GM12878 (cell line): Measurements from ENCODE around the gene MGAT5. TPM values are rescaled to one million over a fixed set of nuclear protein-coding genes. Genes with fewer than 3 reads are reported as not detected.

ENCODE experiments used
- CBFB ChIP-seq: IDR thresholded peaks from 2 replicates; pipeline ENCODE4 v1.6.1; 2016; ENCODE audit warnings: antibody characterized with exemption, low read depth
- CBX3 ChIP-seq: fragments of 200-600 bp; sonication (generic); IDR thresholded peaks from 2 replicates; pipeline ENCODE4 v1.6.1; 2016; ENCODE audit warnings: low read depth, borderline replicate concordance
- DPF2 ChIP-seq: fragments of 450-650 bp; IDR thresholded peaks from 2 replicates; pipeline ENCODE4 v1.6.1; 2017; ENCODE audit warnings: mild to moderate bottlenecking
- EED ChIP-seq: sonication (generic); IDR thresholded peaks from 2 replicates; pipeline ENCODE4 v1.6.1; 2016; ENCODE audit warnings: antibody characterized with exemption, low read depth
- ESRRA ChIP-seq: IDR thresholded peaks from 2 replicates; pipeline ENCODE4 v1.6.1; 2012; ENCODE audit warnings: mild to moderate bottlenecking, low read length, improper control_type of control experiment
- EZH2 ChIP-seq: IDR thresholded peaks from 2 replicates; pipeline ENCODE4 v1.6.1; 2012; ENCODE audit warnings: low read depth, mild to moderate bottlenecking, control low read depth, inconsistent platforms, low read length, borderline replicate concordance; ENCODE audit not compliant: control insufficient read depth
- FOXM1 ChIP-seq: IDR thresholded peaks from 2 replicates; pipeline ENCODE4 v1.6.1; 2012; ENCODE audit warnings: low read depth, mild to moderate bottlenecking, inconsistent platforms, low read length, moderate library complexity
- HCFC1 ChIP-seq: fragments of 150-350 bp; IDR thresholded peaks from 2 replicates; pipeline ENCODE4 v1.6.1; 2014; ENCODE audit warnings: low read length
- HDAC6 ChIP-seq: fragments of 200-600 bp; sonication (generic); IDR thresholded peaks from one replicate; pipeline ENCODE4 v1.8.0; 2017; ENCODE audit warnings: antibody characterized with exemption; ENCODE audit not compliant: unreplicated experiment
- HDGF ChIP-seq: fragments of 450-650 bp; IDR thresholded peaks from 2 replicates; pipeline ENCODE4 v1.6.1; 2016; ENCODE audit warnings: antibody characterized with exemption
- IKZF1 ChIP-seq: fragments of 450-650 bp; conservative IDR thresholded peaks from 2 replicates; pipeline ENCODE4 v1.6.1; 2017; ENCODE audit warnings: antibody characterized with exemption, mild to moderate bottlenecking
- JUND ChIP-seq: IDR thresholded peaks from 2 replicates; pipeline ENCODE4 v1.6.1; 2012; ENCODE audit warnings: low read depth, mild to moderate bottlenecking, low read length, improper control_type of control experiment, moderate library complexity
- KAT2A ChIP-seq: conservative IDR thresholded peaks from 2 replicates; pipeline ENCODE4 v1.6.1; 2011; ENCODE audit warnings: low read depth, low read length; ENCODE audit not compliant: control insufficient read depth
- MEF2A ChIP-seq: IDR thresholded peaks from 2 replicates; pipeline ENCODE4 v1.6.1; 2011; ENCODE audit warnings: low read depth, mild to moderate bottlenecking, low read length, moderate library complexity; ENCODE audit not compliant: insufficient read depth
- MYC ChIP-seq: IDR thresholded peaks from 2 replicates; pipeline ENCODE4 v1.6.1; 2011; ENCODE audit warnings: mild to moderate bottlenecking, low read length, moderate library complexity, inconsistent platforms; ENCODE audit not compliant: insufficient read depth, insufficient replicate concordance, insufficient read length, severe bottlenecking
- SIX5 ChIP-seq: IDR thresholded peaks from 2 replicates; pipeline ENCODE4 v1.6.1; 2011; ENCODE audit warnings: mild to moderate bottlenecking, low read depth, low read length, moderate library complexity; ENCODE audit not compliant: severe bottlenecking
- TARDBP ChIP-seq: IDR thresholded peaks from 2 replicates; pipeline ENCODE4 v1.6.1; 2016; ENCODE audit warnings: borderline replicate concordance
- ZNF384 ChIP-seq: IDR thresholded peaks from 2 replicates; pipeline ENCODE4 v1.6.1; 2012; ENCODE audit warnings: low read depth, mild to moderate bottlenecking, low read length, improper control_type of control experiment, borderline replicate concordance
- ZZZ3 ChIP-seq: IDR thresholded peaks from 2 replicates; pipeline ENCODE4 v1.6.1; 2011; ENCODE audit warnings: low read depth; ENCODE audit not compliant: control insufficient read depth, insufficient read length
- polyA plus RNA-seq, 11 experiments: library from polyadenylated mRNA; depleted of rRNA in 4 of 11; unstranded in 6 of 11; stranded (reverse) in 5 of 11; fragments of >200 nt; fragmentation: Nextera tagmentation in 4 of 11; fragmentation: Illumina TruSeq in 1 of 11; extraction: Ambion mirVana in 4 of 11; extraction: Trizol in 1 of 11; gene quantifications; 1 replicate in 1 of 11; 2 replicates in 10 of 11; pipeline versions ENCODE4 v1.2.1 to v1.2.3, GENCODE V29; 2011 to 2016; ENCODE audit warnings: inconsistent platforms in 2 of 11, missing spikeins in 2 of 11, low read depth in 1 of 11
- total RNA-seq, 4 experiments: library from RNA; depleted of rRNA in 3 of 4; stranded (reverse); fragments of >200 nt in 3 of 4; fragmentation: Illumina TruSeq in 1 of 4; extraction: Trizol in 1 of 4; gene quantifications; 2 replicates each; pipeline versions ENCODE4 v1.2.1 to v1.2.3, GENCODE V29; 2013 to 2021
- TF ChIP-seq, protein P1 (sequence below): IDR thresholded peaks from 2 replicates; pipeline ENCODE4 v1.6.1; 2011; ENCODE audit warnings: low read depth, low read length, improper control_type of control experiment, borderline replicate concordance
- TF ChIP-seq, protein P2 (sequence below): fragments of 450-650 bp; conservative IDR thresholded peaks from 2 replicates; pipeline ENCODE4 v1.6.1; 2017; ENCODE audit warnings: mild to moderate bottlenecking, moderate library complexity
- TF ChIP-seq, protein P3 (sequence below): fragments of 450-650 bp; IDR thresholded peaks from 2 replicates; pipeline ENCODE4 v1.6.1; 2018; ENCODE audit warnings: mild to moderate bottlenecking, low read depth, moderate library complexity; ENCODE audit not compliant: partially characterized antibody
- TF ChIP-seq, protein P4 (sequence below): fragments of 150-350 bp; IDR thresholded peaks from 2 replicates; pipeline ENCODE4 v1.6.1; 2016; ENCODE audit warnings: low read depth, low read length

The MGAT5 gene
- total and polyA plus RNA-seq, 10 of the 15 experiments (the other 5 are each of a cell fraction or from before 2014, with no cell fraction given): 4.9 to 104 (median 36.2) TPM

DNA sequence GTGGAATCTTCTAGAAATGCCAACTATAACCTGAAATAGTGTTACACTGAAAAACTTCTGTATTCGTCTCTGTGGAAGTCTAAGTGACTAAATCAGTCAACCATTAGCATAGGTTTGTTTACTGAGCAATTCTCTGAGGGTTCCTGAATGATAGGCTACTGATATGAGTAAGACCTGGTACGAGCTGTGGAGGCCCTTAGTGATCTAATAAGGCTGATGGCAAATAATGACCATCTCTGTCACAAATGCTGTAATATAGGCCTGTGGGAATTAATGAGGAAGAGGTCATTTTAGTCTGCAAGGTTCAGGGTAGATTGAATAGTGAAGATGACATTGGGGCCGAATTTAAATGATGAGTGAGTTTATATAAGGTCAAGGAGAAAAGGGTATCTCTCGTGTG lies 82.5 kb downstream of the MGAT5 start (continued):
- TF ChIP-seq MYC: no peak
- no peak for TF ChIP-seq MEF2A
- 0 out of 2 replicates have a peak, but pooled peaks have one; percentile 22 for TF ChIP-seq EZH2
- no peak for TF ChIP-seq TARDBP
- no peak; the same call in 1 of the 2 replicates for TF ChIP-seq CBFB
- TF ChIP-seq ZNF384: no peak
- TF ChIP-seq IKZF1: no peak
- TF ChIP-seq, protein P1, sequence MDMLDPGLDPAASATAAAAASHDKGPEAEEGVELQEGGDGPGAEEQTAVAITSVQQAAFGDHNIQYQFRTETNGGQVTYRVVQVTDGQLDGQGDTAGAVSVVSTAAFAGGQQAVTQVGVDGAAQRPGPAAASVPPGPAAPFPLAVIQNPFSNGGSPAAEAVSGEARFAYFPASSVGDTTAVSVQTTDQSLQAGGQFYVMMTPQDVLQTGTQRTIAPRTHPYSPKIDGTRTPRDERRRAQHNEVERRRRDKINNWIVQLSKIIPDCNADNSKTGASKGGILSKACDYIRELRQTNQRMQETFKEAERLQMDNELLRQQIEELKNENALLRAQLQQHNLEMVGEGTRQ: no peak
- 0 out of 2 replicates have a peak, but pooled peaks have one; percentile 17 for TF ChIP-seq DPF2
- TF ChIP-seq, protein P2, sequence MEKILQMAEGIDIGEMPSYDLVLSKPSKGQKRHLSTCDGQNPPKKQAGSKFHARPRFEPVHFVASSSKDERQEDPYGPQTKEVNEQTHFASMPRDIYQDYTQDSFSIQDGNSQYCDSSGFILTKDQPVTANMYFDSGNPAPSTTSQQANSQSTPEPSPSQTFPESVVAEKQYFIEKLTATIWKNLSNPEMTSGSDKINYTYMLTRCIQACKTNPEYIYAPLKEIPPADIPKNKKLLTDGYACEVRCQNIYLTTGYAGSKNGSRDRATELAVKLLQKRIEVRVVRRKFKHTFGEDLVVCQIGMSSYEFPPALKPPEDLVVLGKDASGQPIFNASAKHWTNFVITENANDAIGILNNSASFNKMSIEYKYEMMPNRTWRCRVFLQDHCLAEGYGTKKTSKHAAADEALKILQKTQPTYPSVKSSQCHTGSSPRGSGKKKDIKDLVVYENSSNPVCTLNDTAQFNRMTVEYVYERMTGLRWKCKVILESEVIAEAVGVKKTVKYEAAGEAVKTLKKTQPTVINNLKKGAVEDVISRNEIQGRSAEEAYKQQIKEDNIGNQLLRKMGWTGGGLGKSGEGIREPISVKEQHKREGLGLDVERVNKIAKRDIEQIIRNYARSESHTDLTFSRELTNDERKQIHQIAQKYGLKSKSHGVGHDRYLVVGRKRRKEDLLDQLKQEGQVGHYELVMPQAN: no peak
- no peak for TF ChIP-seq CBX3
- no peak for TF ChIP-seq HDAC6
- TF ChIP-seq, protein P3, sequence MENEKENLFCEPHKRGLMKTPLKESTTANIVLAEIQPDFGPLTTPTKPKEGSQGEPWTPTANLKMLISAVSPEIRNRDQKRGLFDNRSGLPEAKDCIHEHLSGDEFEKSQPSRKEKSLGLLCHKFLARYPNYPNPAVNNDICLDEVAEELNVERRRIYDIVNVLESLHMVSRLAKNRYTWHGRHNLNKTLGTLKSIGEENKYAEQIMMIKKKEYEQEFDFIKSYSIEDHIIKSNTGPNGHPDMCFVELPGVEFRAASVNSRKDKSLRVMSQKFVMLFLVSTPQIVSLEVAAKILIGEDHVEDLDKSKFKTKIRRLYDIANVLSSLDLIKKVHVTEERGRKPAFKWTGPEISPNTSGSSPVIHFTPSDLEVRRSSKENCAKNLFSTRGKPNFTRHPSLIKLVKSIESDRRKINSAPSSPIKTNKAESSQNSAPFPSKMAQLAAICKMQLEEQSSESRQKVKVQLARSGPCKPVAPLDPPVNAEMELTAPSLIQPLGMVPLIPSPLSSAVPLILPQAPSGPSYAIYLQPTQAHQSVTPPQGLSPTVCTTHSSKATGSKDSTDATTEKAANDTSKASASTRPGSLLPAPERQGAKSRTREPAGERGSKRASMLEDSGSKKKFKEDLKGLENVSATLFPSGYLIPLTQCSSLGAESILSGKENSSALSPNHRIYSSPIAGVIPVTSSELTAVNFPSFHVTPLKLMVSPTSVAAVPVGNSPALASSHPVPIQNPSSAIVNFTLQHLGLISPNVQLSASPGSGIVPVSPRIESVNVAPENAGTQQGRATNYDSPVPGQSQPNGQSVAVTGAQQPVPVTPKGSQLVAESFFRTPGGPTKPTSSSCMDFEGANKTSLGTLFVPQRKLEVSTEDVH: no peak
- TF ChIP-seq, protein P4, sequence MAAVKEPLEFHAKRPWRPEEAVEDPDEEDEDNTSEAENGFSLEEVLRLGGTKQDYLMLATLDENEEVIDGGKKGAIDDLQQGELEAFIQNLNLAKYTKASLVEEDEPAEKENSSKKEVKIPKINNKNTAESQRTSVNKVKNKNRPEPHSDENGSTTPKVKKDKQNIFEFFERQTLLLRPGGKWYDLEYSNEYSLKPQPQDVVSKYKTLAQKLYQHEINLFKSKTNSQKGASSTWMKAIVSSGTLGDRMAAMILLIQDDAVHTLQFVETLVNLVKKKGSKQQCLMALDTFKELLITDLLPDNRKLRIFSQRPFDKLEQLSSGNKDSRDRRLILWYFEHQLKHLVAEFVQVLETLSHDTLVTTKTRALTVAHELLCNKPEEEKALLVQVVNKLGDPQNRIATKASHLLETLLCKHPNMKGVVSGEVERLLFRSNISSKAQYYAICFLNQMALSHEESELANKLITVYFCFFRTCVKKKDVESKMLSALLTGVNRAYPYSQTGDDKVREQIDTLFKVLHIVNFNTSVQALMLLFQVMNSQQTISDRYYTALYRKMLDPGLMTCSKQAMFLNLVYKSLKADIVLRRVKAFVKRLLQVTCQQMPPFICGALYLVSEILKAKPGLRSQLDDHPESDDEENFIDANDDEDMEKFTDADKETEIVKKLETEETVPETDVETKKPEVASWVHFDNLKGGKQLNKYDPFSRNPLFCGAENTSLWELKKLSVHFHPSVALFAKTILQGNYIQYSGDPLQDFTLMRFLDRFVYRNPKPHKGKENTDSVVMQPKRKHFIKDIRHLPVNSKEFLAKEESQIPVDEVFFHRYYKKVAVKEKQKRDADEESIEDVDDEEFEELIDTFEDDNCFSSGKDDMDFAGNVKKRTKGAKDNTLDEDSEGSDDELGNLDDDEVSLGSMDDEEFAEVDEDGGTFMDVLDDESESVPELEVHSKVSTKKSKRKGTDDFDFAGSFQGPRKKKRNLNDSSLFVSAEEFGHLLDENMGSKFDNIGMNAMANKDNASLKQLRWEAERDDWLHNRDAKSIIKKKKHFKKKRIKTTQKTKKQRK: no peak
- TF ChIP-seq ZZZ3: no peak
- no peak for TF ChIP-seq SIX5
- peak; percentile 84; the same call in 1 of the 2 replicates for TF ChIP-seq FOXM1
- TF ChIP-seq KAT2A: no peak
- no peak for TF ChIP-seq HDGF
- TF ChIP-seq EED: peak; percentile 73; the same call in 1 of the 2 replicates
- TF ChIP-seq HCFC1: no peak
- TF ChIP-seq ESRRA: no peak
- no peak for TF ChIP-seq JUND
